ENCODE results near the gene RHOH.
"Not testable (repeated sequence)": the region's sequence is repeated elsewhere in the genome, so short reads cannot be mapped to it uniquely, and the experiment has no call there.

Gene RHOH

GRCh38 chr4:40294339-40294738 lies 97.5 kb downstream of the RHOH start:
- H3K4me3 ChIP-seq: no peak overlapping the region
- DNase-seq (ENCODE audit: low spot score): no peak
- H3K27ac ChIP-seq: no peak overlapping the region
- no peak for TF ChIP-seq CTCF (IDR thresholded peaks at IDR 0.05)

- DNase-seq (ENCODE audit: low spot score): not testable (repeated sequence)
These were observed 98.2 kb downstream of the RHOH start for GRCh38 chr4:40295030-40295429.

GRCh38 chr4:40295572-40295971 lies 98.7 kb downstream of the RHOH start:
- no peak for TF ChIP-seq CTCF (IDR thresholded peaks at IDR 0.05)
- Histone ChIP-seq H3K4me3 (no peak overlapping the region), H3K27ac (no peak overlapping the region)
- DNase-seq (ENCODE audit: low spot score): no peak

More at GRCh38 chr4:40295030-40295429, 98.2 kb downstream of the RHOH start:
- H3K27ac ChIP-seq, H3K4me3 ChIP-seq: not testable (repeated sequence)

All from coronary artery (tissue), 2 donors.